ENCODE results near the gene BPIFB4.
"Not testable (repeated sequence)": the region's sequence is repeated elsewhere in the genome, so short reads cannot be mapped to it uniquely, and the experiment has no call there.

BPIFB4 gene

GRCh38 chr20:33084722-33085121 lies 5.3 kb downstream of the BPIFB4 start:
- no peak for DNase-seq (ENCODE audit: low read depth in 3 of 3, low spot score in 1 of 3)

- no peak for DNase-seq (ENCODE audit: low read depth in 3 of 3, low spot score in 1 of 3)
These were observed 6.7 kb downstream of the BPIFB4 start for GRCh38 chr20:33086052-33086722.

- no peak for DNase-seq (ENCODE audit: low read depth in 3 of 3, low spot score in 1 of 3)
These were observed 11.7 kb downstream of the BPIFB4 start for GRCh38 chr20:33091147-33091546.

GRCh38 chr20:33091693-33092092 lies 12.2 kb downstream of the BPIFB4 start:
- DNase-seq (ENCODE audit: low read depth in 3 of 3, low spot score in 1 of 3) = no peak

GRCh38 chr20:33092361-33092760 lies 12.9 kb downstream of the BPIFB4 start:
- no peak for DNase-seq (ENCODE audit: low read depth in 3 of 3, low spot score in 1 of 3)

GRCh38 chr20:33093074-33093473 lies 13.6 kb downstream of the BPIFB4 start:
- DNase-seq (ENCODE audit: low read depth in 3 of 3, low spot score in 1 of 3) = no peak

DNA sequence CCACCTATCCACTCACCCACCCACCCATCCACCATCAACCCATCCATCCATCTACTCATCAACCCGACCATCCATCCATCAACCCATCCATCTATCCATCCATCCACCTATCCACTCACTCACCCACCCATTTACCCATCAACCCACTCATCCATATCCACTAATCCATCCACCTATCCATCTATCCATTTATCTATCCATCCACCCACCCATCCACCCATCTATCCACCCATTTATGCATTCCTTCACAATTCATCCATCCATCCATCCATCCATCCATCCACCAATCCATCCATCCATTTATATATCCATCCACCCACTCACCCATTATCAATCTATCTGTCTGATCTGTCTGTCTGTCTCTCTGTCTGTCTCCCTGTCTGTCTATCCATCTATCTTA lies 14.1 kb downstream of the BPIFB4 start:
- no peak for DNase-seq (ENCODE audit: low read depth in 3 of 3, low spot score in 1 of 3)

- no peak for DNase-seq (ENCODE audit: low read depth in 3 of 3, low spot score in 1 of 3)
These were observed 15.8 kb downstream of the BPIFB4 start for GRCh38 chr20:33095249-33095648.

- DNase-seq (ENCODE audit: low read depth in 3 of 3, low spot score in 1 of 3) = peak; percentile 0 to 10 (median 4)
These were observed 16.6 kb downstream of the BPIFB4 start for GRCh38 chr20:33095902-33096584.

DNA sequence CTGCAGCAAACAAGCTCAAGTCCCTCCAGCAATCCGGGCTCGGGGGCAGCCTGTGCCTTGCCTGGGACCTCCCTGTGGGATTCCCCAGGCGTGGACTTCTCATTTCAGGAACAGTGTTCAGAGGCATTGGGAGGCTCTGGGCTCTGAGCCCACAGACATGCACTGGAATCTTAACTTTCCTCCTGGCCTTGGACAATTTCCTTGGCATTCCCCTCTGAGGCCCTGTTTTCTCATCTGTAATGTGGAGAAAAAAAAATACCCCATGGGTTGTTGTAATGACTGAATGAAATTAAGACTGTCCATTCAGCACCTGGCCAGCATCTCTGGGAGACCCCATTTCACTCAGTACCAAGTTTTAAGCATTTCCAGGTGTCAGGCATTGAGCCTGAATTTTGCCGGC lies 17.6 kb downstream of the BPIFB4 start:
- DNase-seq (ENCODE audit: low read depth in 3 of 3, low spot score in 1 of 3) = no peak

DNA sequence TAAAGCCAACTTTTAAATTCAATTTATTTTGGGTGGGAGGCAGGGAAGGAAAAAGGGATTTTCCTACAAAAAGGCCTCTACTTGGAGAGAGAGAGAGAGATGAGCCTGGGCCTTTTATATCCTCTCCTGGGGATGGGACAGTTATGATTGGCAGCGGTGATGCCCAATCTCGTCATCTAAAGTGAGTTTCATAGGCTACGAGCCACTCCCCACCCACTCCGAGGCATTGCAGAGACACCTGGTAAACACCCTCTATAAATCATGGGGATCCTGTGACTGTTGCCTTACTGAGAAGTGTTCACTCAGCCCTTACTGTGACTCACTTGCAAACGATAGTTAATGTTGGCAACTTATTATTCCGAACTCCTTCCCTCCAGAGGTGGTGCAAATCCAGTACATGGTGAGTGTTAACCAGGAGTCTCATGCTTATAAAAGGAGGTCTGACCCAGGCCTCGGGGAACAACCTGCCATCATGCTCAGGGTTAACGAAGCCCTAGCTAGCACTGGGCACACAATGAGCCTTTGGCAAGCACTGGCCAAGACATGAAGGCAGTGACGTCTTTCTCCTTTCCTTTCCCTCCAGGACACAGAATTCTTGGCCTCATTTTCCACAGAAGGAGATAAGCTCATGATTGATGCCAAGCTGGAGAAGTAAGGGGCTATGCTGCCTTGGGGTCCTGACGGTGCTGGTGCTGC lies 20.5 kb downstream of the BPIFB4 start:
- no peak for DNase-seq (ENCODE audit: low read depth in 3 of 3, low spot score in 1 of 3)

GRCh38 chr20:33103556-33103955 lies 24.1 kb downstream of the BPIFB4 start:
- DNase-seq (ENCODE audit: low read depth in 3 of 3, low spot score in 1 of 3) = no peak

DNA sequence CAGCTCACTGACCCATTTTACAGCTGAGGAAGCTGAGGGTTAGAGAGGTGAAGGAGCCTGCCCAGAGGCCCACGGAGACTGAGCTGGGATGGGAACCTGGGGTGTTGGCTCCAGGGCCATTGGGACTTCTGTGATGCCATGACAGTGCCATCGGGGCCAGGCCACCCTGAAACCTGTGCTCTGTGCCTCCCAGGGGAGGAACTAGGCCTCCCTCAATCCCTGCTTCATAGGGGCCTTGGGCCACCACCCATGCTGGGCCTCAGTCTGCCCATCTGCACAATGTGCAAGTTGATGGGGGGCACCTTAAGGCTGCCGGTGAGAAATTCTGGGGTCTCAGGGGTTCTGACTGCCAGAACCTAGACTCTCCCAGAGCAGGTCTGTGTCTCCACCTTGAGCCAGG lies 24.9 kb downstream of the BPIFB4 start:
- DNase-seq (ENCODE audit: low read depth in 3 of 3, low spot score in 1 of 3) = no peak

GRCh38 chr20:33105316-33105924 lies 26.0 kb downstream of the BPIFB4 start:
- no peak for DNase-seq (ENCODE audit: low read depth in 3 of 3, low spot score in 1 of 3)

DNA sequence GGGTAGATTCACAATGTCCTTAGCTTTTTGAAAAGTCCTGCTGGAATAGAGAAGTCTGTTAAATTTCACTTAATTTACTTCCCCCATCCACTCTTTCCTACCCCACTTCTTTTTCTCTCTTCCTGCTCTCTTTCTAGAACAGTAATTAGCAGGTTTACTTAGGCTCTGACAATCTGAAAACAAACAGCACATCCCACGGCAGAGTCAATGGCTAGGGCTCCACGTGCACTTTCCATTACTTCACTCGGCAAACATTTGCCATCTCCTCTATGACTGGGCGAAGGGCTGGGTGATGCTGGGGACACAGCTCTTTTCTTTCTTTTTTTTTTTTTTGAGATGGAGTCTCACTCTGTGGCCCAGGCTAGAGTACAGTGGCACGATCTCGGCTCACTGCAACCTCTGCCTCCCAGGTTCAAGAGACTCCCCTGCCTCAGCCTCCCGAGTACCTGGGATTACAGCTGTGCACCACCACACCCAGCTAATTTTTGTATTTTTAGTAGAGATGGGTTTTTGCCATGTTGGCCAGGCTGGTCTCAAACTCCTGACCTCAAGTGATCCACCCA lies 26.7 kb downstream of the BPIFB4 start:
- DNase-seq (ENCODE audit: low read depth in 3 of 3, low spot score in 1 of 3) = not testable (repeated sequence)

- no peak for DNase-seq (ENCODE audit: low read depth in 3 of 3, low spot score in 1 of 3)
These were observed 29.2 kb downstream of the BPIFB4 start for GRCh38 chr20:33108661-33109060.

DNA sequence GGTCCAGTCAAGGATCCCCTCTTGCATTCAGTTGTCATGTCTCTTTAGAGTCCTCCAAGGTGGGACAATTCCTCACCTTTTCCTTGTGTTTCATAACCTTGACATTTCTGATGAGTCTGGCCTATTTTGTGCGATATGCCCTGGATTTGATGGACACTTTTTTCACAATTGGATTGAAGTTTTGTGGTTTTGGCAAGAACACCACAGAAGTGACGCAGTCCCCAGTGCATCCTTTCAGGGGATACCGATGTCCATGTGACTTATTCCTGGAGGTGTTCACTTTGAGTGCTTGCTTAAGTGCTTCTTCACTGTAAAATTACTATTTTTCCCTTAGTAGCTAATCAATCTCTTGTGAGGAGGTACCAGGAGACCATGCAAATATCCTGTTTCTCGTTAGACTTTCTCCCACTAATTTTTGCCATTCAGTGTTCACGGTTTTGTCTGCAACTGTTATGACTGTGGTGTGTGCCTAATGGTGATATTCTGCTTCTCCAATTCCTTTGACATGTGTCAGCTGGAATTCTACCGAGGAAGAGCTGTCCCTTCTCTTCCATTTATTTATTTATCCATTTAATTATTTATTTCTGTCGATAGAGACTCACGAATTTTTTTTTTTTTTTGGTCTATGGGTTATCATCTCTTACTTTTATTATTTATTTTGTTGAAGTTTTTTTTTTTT lies 30.8 kb downstream of the BPIFB4 start:
- no peak for DNase-seq (ENCODE audit: low read depth in 3 of 3, low spot score in 1 of 3)

- DNase-seq (ENCODE audit: low read depth in 3 of 3, low spot score in 1 of 3) = no peak
These were observed 31.9 kb downstream of the BPIFB4 start for GRCh38 chr20:33111306-33111705.

DNA sequence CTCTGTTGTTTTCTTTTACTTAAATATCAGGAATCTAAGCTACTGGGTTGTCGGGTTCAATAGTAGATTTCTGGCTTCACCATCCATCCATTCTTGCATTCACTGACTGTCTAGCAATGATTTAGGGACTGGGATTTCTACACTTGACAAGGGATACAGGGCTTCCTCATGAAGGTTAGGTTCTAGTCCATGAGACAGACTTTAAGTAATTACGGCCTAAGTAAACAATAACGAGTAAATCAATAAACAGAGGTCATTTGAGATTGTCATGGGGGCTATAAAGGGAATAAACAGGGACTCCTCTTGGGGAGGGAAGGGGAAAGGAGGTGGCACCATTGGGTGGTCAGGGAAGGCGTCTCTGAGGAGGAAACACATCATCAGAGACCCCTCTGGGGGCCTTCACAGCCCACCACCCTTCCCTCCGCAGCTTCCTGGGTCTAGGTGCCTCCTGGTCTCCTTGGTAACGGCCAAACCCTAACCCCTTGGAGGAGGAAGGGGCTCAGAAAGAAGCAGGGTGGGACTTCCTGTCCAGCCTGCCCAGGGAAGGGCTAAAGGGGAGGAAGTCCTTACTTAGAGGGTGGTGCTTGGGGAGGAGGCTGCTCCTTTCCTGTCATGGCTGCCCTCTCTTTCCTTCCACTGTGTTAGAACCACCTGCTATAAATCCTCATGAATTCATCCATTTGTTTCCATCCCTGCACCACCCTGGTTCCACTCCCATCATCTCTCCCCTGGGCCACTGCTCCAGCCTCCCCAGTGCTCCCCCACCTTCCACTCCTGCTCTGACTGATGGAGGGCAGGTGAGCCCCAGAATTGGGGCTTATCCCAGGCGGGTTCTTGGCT lies 33.3 kb downstream of the BPIFB4 start:
- no peak for DNase-seq (ENCODE audit: low read depth in 3 of 3, low spot score in 1 of 3)

GRCh38 chr20:33113387-33113908 lies 34.0 kb downstream of the BPIFB4 start:
- no peak for DNase-seq (ENCODE audit: low read depth in 3 of 3, low spot score in 1 of 3)
